IMR-90 (cell line): ENCODE data around the gene ADGRB3. TPM values are rescaled to one million over a fixed set of nuclear protein-coding genes. Genes with fewer than 3 reads are reported as not detected.

Experiments
- ATAC-seq: fragments of 200-7000 bp; cut with Tn5 transposase; 2 replicates; pipeline ENCODE4 v1.9.1; 2020; ENCODE audit warnings: low read depth, mild to moderate bottlenecking, moderate library complexity
- BruUV-seq: library from RNA; stranded (reverse); fragments of 400-500 nt; replicated peaks from 2 replicates; lab custom pipeline; 2021; lab: Mats Ljungman, UMichigan
- CTCF ChIA-PET: fragments of 300-600 bp; formaldehyde crosslinking; extraction: SDS; loops from one replicate; lab custom pipeline; 2021; ENCODE audit warnings: antibody characterized with exemption; lab: Yijun Ruan, JAX
- POLR2A ChIA-PET: fragments of 300-600 bp; sonication (Branson Sonifier 250); formaldehyde crosslinking; loops from one replicate; lab custom pipeline; 2022; ENCODE audit warnings: antibody characterized with exemption; ENCODE audit not compliant: unreplicated experiment; lab: Charles Lee
- DNase-seq: peaks from one replicate; pipeline ENCODE4 v3.0.0; 2013
- H2AFZ ChIP-seq: replicated peaks from 2 replicates; pipeline ENCODE3; 2013; ENCODE audit warnings: low read length, mild to moderate bottlenecking; ENCODE audit not compliant: poor library complexity
- H2AK5ac ChIP-seq: 2 replicates; pipeline ENCODE4 v1.6.1; 2013; ENCODE audit warnings: low read depth, low read length, inconsistent platforms
- H2AK9ac ChIP-seq: replicated peaks from 2 replicates; pipeline ENCODE3; 2013; ENCODE audit warnings: mild to moderate bottlenecking, low read depth, low read length, moderate library complexity; ENCODE audit not compliant: poor library complexity
- H2BK120ac ChIP-seq: 2 replicates; pipeline ENCODE4 v1.6.1; 2013; ENCODE audit warnings: low read depth, low read length, inconsistent platforms
- H2BK15ac ChIP-seq: 3 replicates; pipeline ENCODE4 v1.6.1; 2013; ENCODE audit warnings: low read depth, low read length, inconsistent platforms
- H2BK20ac ChIP-seq: 2 replicates; pipeline ENCODE4 v1.6.1; 2013; ENCODE audit warnings: low read depth, mild to moderate bottlenecking, inconsistent platforms, low read length, moderate library complexity
- H2BK5ac ChIP-seq: 2 replicates; pipeline ENCODE4 v1.6.1; 2013; ENCODE audit warnings: mild to moderate bottlenecking, low read depth, low read length, inconsistent platforms; ENCODE audit not compliant: poor library complexity, severe bottlenecking
- H3K14ac ChIP-seq: replicated peaks from 2 replicates; pipeline ENCODE4 v1.6.1; 2013; ENCODE audit warnings: low read depth, low read length, inconsistent platforms
- H3K18ac ChIP-seq: 2 replicates; pipeline ENCODE4 v1.6.1; 2013; ENCODE audit warnings: low read depth, low read length, control low read depth
- H3K23ac ChIP-seq: 2 replicates; pipeline ENCODE4 v1.6.1; 2013; ENCODE audit warnings: low read depth, low read length, inconsistent platforms
- H3K27ac ChIP-seq: 2 replicates; pipeline ENCODE4 v1.5.1; 2013; ENCODE audit warnings: mild to moderate bottlenecking, control low read depth, low read length; ENCODE audit not compliant: insufficient read depth
- H3K27me3 ChIP-seq: 2 replicates; pipeline ENCODE4 v1.6.1; 2013; ENCODE audit warnings: low read length; ENCODE audit not compliant: control insufficient read depth, insufficient read depth
- H3K36me3 ChIP-seq: 2 replicates; pipeline ENCODE4 v1.6.1; 2013; ENCODE audit warnings: low read length, mixed read lengths; ENCODE audit not compliant: control insufficient read depth, insufficient read depth
- H3K4ac ChIP-seq: 2 replicates; pipeline ENCODE4 v1.6.1; 2013; ENCODE audit warnings: low read depth, low read length, inconsistent platforms
- H3K4me1 ChIP-seq: 2 replicates; pipeline ENCODE4 v1.6.1; 2013; ENCODE audit warnings: low read length, mixed read lengths; ENCODE audit not compliant: control insufficient read depth, insufficient read depth
- H3K4me2 ChIP-seq: 2 replicates; pipeline ENCODE4 v1.6.1; 2013; ENCODE audit warnings: low read depth, mild to moderate bottlenecking, control low read depth, low read length, moderate library complexity
- H3K4me3 ChIP-seq: 2 replicates; pipeline ENCODE4 v1.5.1; 2013; ENCODE audit warnings: low read depth, mild to moderate bottlenecking, control low read depth, low read length, moderate library complexity; ENCODE audit not compliant: insufficient read depth
- H3K56ac ChIP-seq: 2 replicates; pipeline ENCODE4 v1.6.1; 2013; ENCODE audit warnings: low read length, inconsistent platforms; ENCODE audit not compliant: insufficient read depth; ENCODE audit errors: extremely low read depth
- H3K79me1 ChIP-seq, 2 experiments: 2 replicates each; pipeline ENCODE4 v1.6.1; 2013; ENCODE audit warnings: low read length in 2 of 2, inconsistent platforms in 1 of 2, low read depth in 1 of 2
- H3K9ac ChIP-seq: 2 replicates; pipeline ENCODE4 v1.6.1; 2013; ENCODE audit warnings: low read depth, low read length, control low read depth
- H3K9me1 ChIP-seq: 2 replicates; pipeline ENCODE4 v1.6.1; 2013; ENCODE audit warnings: low read length, inconsistent platforms; ENCODE audit not compliant: insufficient read depth
- H3K9me3 ChIP-seq: 2 replicates; pipeline ENCODE4 v1.6.1; 2013; ENCODE audit warnings: low read length; ENCODE audit not compliant: control insufficient read depth, insufficient read depth
- H4K20me1 ChIP-seq: 2 replicates; pipeline ENCODE4 v1.6.1; 2013; ENCODE audit warnings: low read length, inconsistent platforms; ENCODE audit not compliant: insufficient read depth
- H4K5ac ChIP-seq: 2 replicates; pipeline ENCODE4 v1.6.1; 2013; ENCODE audit warnings: mild to moderate bottlenecking, low read depth, low read length, control low read depth
- H4K8ac ChIP-seq, 2 experiments: 2 replicates each; pipeline ENCODE4 v1.6.1; 2013; ENCODE audit warnings: low read depth in 2 of 2, low read length in 2 of 2, control low read depth in 1 of 2, inconsistent platforms in 1 of 2
- H4K91ac ChIP-seq: 2 replicates; pipeline ENCODE4 v1.6.1; 2013; ENCODE audit warnings: low read depth, low read length, inconsistent platforms; ENCODE audit not compliant: insufficient read depth
- BHLHE40 ChIP-seq: fragments of 150-350 bp; IDR thresholded peaks from 2 replicates; pipeline ENCODE4 v1.6.1; 2016; ENCODE audit warnings: mild to moderate bottlenecking, low read depth, low read length
- CEBPB ChIP-seq: IDR thresholded peaks from 2 replicates; pipeline ENCODE4 v1.6.1; 2012; ENCODE audit warnings: low read depth, low read length, improper control_type of control experiment
- CHD1 ChIP-seq: IDR thresholded peaks from 2 replicates; pipeline ENCODE4 v1.6.1; 2012; ENCODE audit warnings: low read depth, low read length, improper control_type of control experiment
- CTCF ChIP-seq: conservative IDR thresholded peaks from 2 replicates; pipeline ENCODE4 v1.5.1; 2012; ENCODE audit warnings: mild to moderate bottlenecking, low read depth, low read length, improper control_type of control experiment
- ELK1 ChIP-seq: fragments of 150-350 bp; IDR thresholded peaks from 2 replicates; pipeline ENCODE4 v1.6.1; 2016; ENCODE audit warnings: low read depth, mild to moderate bottlenecking, low read length, moderate library complexity, borderline replicate concordance
- FOS ChIP-seq: fragments of 150-350 bp; IDR thresholded peaks from 2 replicates; pipeline ENCODE4 v1.6.1; 2016; ENCODE audit warnings: low read depth, low read length
- MAFK ChIP-seq: IDR thresholded peaks from 2 replicates; pipeline ENCODE4 v1.6.1; 2012; ENCODE audit warnings: low read depth, low read length, improper control_type of control experiment
- MAZ ChIP-seq: IDR thresholded peaks from 2 replicates; pipeline ENCODE4 v1.6.1; 2012; ENCODE audit warnings: low read depth, mild to moderate bottlenecking, low read length, improper control_type of control experiment, moderate library complexity, borderline replicate concordance
- MXI1 ChIP-seq: IDR thresholded peaks from 2 replicates; pipeline ENCODE4 v1.6.1; 2012; ENCODE audit warnings: low read depth, mild to moderate bottlenecking, low read length, moderate library complexity, borderline replicate concordance
- NFE2L2 ChIP-seq: fragments of 150-350 bp; IDR thresholded peaks from 2 replicates; pipeline ENCODE4 v1.6.1; 2016; ENCODE audit warnings: low read depth, mild to moderate bottlenecking, low read length
- POLR2A ChIP-seq: IDR thresholded peaks from 2 replicates; pipeline ENCODE4 v1.6.1; 2012; ENCODE audit warnings: mild to moderate bottlenecking, low read depth, low read length
- RAD21 ChIP-seq: IDR thresholded peaks from 2 replicates; pipeline ENCODE4 v1.6.1; 2012; ENCODE audit warnings: low read length, improper control_type of control experiment
- RCOR1 ChIP-seq: IDR thresholded peaks from 2 replicates; pipeline ENCODE4 v1.6.1; 2012; ENCODE audit warnings: mild to moderate bottlenecking, low read length, improper control_type of control experiment; ENCODE audit not compliant: insufficient replicate concordance
- RFX5 ChIP-seq: IDR thresholded peaks from 2 replicates; pipeline ENCODE4 v1.8.0; 2012; ENCODE audit warnings: low read depth, mild to moderate bottlenecking, low read length, moderate library complexity
- SMC3 ChIP-seq: fragments of 150-350 bp; IDR thresholded peaks from 2 replicates; pipeline ENCODE4 v1.6.1; 2016; ENCODE audit warnings: low read depth, mild to moderate bottlenecking, antibody characterized with exemption, low read length, moderate library complexity
- USF2 ChIP-seq: fragments of 150-350 bp; IDR thresholded peaks from 2 replicates; pipeline ENCODE4 v1.6.1; 2017; ENCODE audit warnings: mild to moderate bottlenecking, antibody characterized with exemption, low read length, low read depth
- WGBS, 2 experiments: methylation state at CpG; one replicate each; pipeline versions ENCODE4 v1.1.5 to v1.1.7; 2013; ENCODE audit warnings: missing lambda C conversion rate in 2 of 2; ENCODE audit not compliant: insufficient read length in 1 of 2; ENCODE audit errors: extremely low coverage in 2 of 2; 5-methylcytosine and 5-hydroxymethylcytosine counted together
- dilution Hi-C: fragments of 300-500 bp; cut with HindIII; formaldehyde crosslinking; loops from one replicate; pipeline ENCODE4 v1.14.3; 2018; ENCODE audit warnings: low sequenced_read_pairs; ENCODE audit not compliant: unreplicated experiment
- in situ Hi-C: fragments of 300-500 bp; cut with MboI; formaldehyde crosslinking; loops from 3 replicates; pipeline ENCODE4 v1.14.3; 2019; ENCODE audit warnings: low sequenced_read_pairs, inconsistent platforms, mixed read lengths
- intact Hi-C: fragments of 100-400 bp; cut with micrococcal nuclease; formaldehyde crosslinking; loops from 2 replicates; pipeline ENCODE4 v1.10.0; 2022
- polyA plus RNA-seq, 3 experiments: library from polyadenylated mRNA; depleted of rRNA; stranded (reverse); fragments of >200 nt; gene quantifications; 2 replicates each; pipeline ENCODE4 v1.2.3, GENCODE V29; 2012; ENCODE audit warnings: low replicate concordance in 1 of 3
- total RNA-seq: library from RNA; depleted of rRNA; stranded (reverse); fragments of >200 nt; gene quantifications from 2 replicates; pipeline ENCODE4 v1.2.3, GENCODE V29; 2012

The ADGRB3 gene
- total and polyA plus RNA-seq, 2 of the 4 experiments (the other 2 are of a cell fraction): not detected

GRCh38 chr6:68975064-68975463 is 340.0 kb downstream of the ADGRB3 start:
- no TSS peak for BruUV-seq
- ATAC-seq (no peak), DNase-seq (no peak)
- H4K20me1 ChIP-seq: no peaks in the 10 kb centered on the region
- H3K4me2 ChIP-seq: no peak overlapping the region
- WGBS, 2 experiments: no CpG with 5 or more reads among the region's 2 CpGs
- H3K27ac ChIP-seq: no peak overlapping the region
- intact Hi-C loops (no loop called here), in situ Hi-C loops (no loop called here), dilution Hi-C loops (no loop called here)
- H3K36me3 ChIP-seq: no peaks in the 10 kb centered on the region
- no peak overlapping the region for H3K18ac ChIP-seq
- POLR2A ChIA-PET: no interaction called here
- H3K4ac ChIP-seq: no peak overlapping the region
- no peak for TF ChIP-seq CHD1
- TF ChIP-seq MAZ: no peak
- TF ChIP-seq RFX5: no peak
- no peak for TF ChIP-seq POLR2A
- TF ChIP-seq RCOR1: no peak
- no peak for TF ChIP-seq CEBPB
- no peak for TF ChIP-seq FOS
- TF ChIP-seq NFE2L2: no peak
- TF ChIP-seq CTCF: no peak
- TF ChIP-seq ELK1: no peak
- no peak for TF ChIP-seq BHLHE40
- TF ChIP-seq SMC3: no peak
- no peak for TF ChIP-seq RAD21
- no peak for TF ChIP-seq MAFK
- no peak for TF ChIP-seq MXI1
- no peak for TF ChIP-seq USF2
- no peak overlapping the region for H2AK5ac ChIP-seq
- H2BK15ac ChIP-seq: no peak overlapping the region
- no peak overlapping the region for H4K5ac ChIP-seq
- no peak overlapping the region for H2BK5ac ChIP-seq
- no peak overlapping the region for H3K4me3 ChIP-seq
- H3K23ac ChIP-seq: no peak overlapping the region
- H3K9ac ChIP-seq: no peak overlapping the region
- no peak overlapping the region for H2AK9ac ChIP-seq
- H2BK20ac ChIP-seq: no peak overlapping the region
- H3K56ac ChIP-seq: no peak overlapping the region
- CTCF ChIA-PET: no interaction called here
- no peaks in the 10 kb centered on the region for H3K9me1 ChIP-seq
- H3K4me1 ChIP-seq: no peaks in the 10 kb centered on the region
- H3K14ac ChIP-seq: no peak overlapping the region
- H3K9me3 ChIP-seq: no peaks in the 10 kb centered on the region
- H4K8ac ChIP-seq: no peak overlapping the region
- H2AFZ ChIP-seq: no peak overlapping the region
- H3K79me1 ChIP-seq: no peaks in the 10 kb centered on the region
- no peak overlapping the region for H4K91ac ChIP-seq
- H3K27me3 ChIP-seq: no peaks in the 10 kb centered on the region
- H2BK120ac ChIP-seq: no peak overlapping the region
